Activated T-cell treated with anti-CD3 and anti-CD28 coated beads, Interleukin-2, amount 50 U/mL, for 72 hours (primary cell): Measurements from ENCODE around the gene APCDD1. TPM values are rescaled to one million over a fixed set of nuclear protein-coding genes. Genes with fewer than 3 reads are reported as not detected.
A peak's percentile ranks its signal among the peaks of the same experiment; 100 is the strongest.
"Not testable (repeated sequence)": the region's sequence is repeated elsewhere in the genome, so short reads cannot be mapped to it uniquely, and the experiment has no call there.

ENCODE experiments used
- ATAC-seq, 2 donors: fragments of 150-1000 bp; cut with Tn5 transposase; replicated peaks in 1 of 2; 2 replicates each; pipeline ENCODE4 v1.10.0; 2021; ENCODE audit warnings: moderate library complexity in 2 of 2, mild to moderate bottlenecking in 1 of 2
- DNase-seq, 2 donors: peaks; one replicate each; pipeline ENCODE4 v3.0.0; 2021 to 2022; ENCODE audit warnings: mixed read lengths in 1 of 2
- H3K27ac Mint-ChIP-seq: one replicate; pipeline ENCODE4 v1.8.0; 2022; ENCODE audit warnings: mild to moderate bottlenecking, moderate library complexity, mixed read lengths
- H3K27me3 Mint-ChIP-seq: one replicate; pipeline ENCODE4 v1.8.0; 2022; ENCODE audit warnings: low read depth, mixed read lengths
- H3K36me3 Mint-ChIP-seq, 2 donors: one replicate each; pipeline ENCODE4 v1.8.0; 2022; ENCODE audit warnings: mixed read lengths in 2 of 2, mild to moderate bottlenecking in 1 of 2; ENCODE audit not compliant: insufficient read depth in 2 of 2
- H3K4me1 Mint-ChIP-seq: one replicate; pipeline ENCODE4 v1.8.0; 2022; ENCODE audit warnings: low read depth, mixed read lengths
- H3K4me3 Mint-ChIP-seq, 2 donors: one replicate each; pipeline ENCODE4 v1.8.0; 2022; ENCODE audit warnings: mild to moderate bottlenecking in 2 of 2, mixed read lengths in 2 of 2, moderate library complexity in 2 of 2
- H3K9me3 Mint-ChIP-seq, 2 donors: one replicate each; pipeline ENCODE4 v1.8.0; 2022; ENCODE audit warnings: mixed read lengths in 2 of 2
- total RNA-seq, 2 donors: library from RNA; stranded (reverse); gene quantifications; one replicate each; pipeline ENCODE4 v1.2.3, GENCODE V29; 2022

The APCDD1 gene
- total RNA-seq, 2 donors from 2014 or later = not detected

- Mint-ChIP-seq H3K4me3 (no peak overlapping the region), H3K9me3 (peaks cover 0 to 4% of the 10 kb centered on the region in 2 donors), H3K36me3 (no peaks in the 10 kb centered on the region), H3K4me1 (peaks cover 13% of the 10 kb centered on the region), H3K27me3 (peaks cover 4% of the 10 kb centered on the region), H3K27ac (no peak overlapping the region)
- ATAC-seq (no peak), DNase-seq (no peak)
These were observed 41.5 kb downstream of the APCDD1 start for GRCh38 chr18:10495936-10496335.

GRCh38 chr18:10497206-10497749 lies 42.8 kb downstream of the APCDD1 start:
- DNase-seq = no peak
- peaks cover 10% of the 10 kb centered on the region for H3K4me1 Mint-ChIP-seq
- no peak overlapping the region for H3K4me3 Mint-ChIP-seq

GRCh38 chr18:10499230-10499629 lies 44.8 kb downstream of the APCDD1 start:
- ATAC-seq (peak; percentile 94 to 97), DNase-seq (peak; percentile 8 to 40)
- Mint-ChIP-seq H3K9me3 (peaks cover 0 to 4% of the 10 kb centered on the region in 2 donors), H3K4me1 (peaks cover 10% of the 10 kb centered on the region), H3K4me3 (no peak overlapping the region), H3K27me3 (peaks cover 24% of the 10 kb centered on the region), H3K36me3 (no peaks in the 10 kb centered on the region), H3K27ac (no peak overlapping the region)

More at GRCh38 chr18:10497206-10497749, 42.8 kb downstream of the APCDD1 start:
- Mint-ChIP-seq H3K27ac (no peak overlapping the region), H3K36me3 (no peaks in the 10 kb centered on the region), H3K9me3 (peaks cover 0 to 4% of the 10 kb centered on the region in 2 donors), H3K27me3 (peaks cover 15% of the 10 kb centered on the region)
- no peak for ATAC-seq

- DNase-seq (no peak), ATAC-seq (peak; percentile 43 to 63)
- Mint-ChIP-seq H3K4me1 (peaks cover 10% of the 10 kb centered on the region), H3K36me3 (peaks cover 3% of the 10 kb centered on the region in 2 donors), H3K4me3 (no peak overlapping the region), H3K9me3 (peaks cover 3 to 5% of the 10 kb centered on the region in 2 donors), H3K27ac (peak overlapping the region; percentile 72), H3K27me3 (peaks cover 24% of the 10 kb centered on the region)
These were observed 45.6 kb downstream of the APCDD1 start for GRCh38 chr18:10500038-10500437.

- Mint-ChIP-seq H3K36me3 (peaks cover 13 to 14% of the 10 kb centered on the region in 2 donors), H3K4me1 (no peaks in the 10 kb centered on the region), H3K4me3 (no peak overlapping the region), H3K9me3 (peaks cover 11 to 12% of the 10 kb centered on the region in 2 donors), H3K27ac (no peak overlapping the region), H3K27me3 (peaks cover 24% of the 10 kb centered on the region)
- ATAC-seq = no peak
- DNase-seq = no peak
These were observed 50.3 kb downstream of the APCDD1 start for GRCh38 chr18:10504723-10505122.

- Mint-ChIP-seq H3K9me3 (peaks cover 8 to 11% of the 10 kb centered on the region in 2 donors), H3K36me3 (peaks cover 13 to 14% of the 10 kb centered on the region in 2 donors), H3K27me3 (peaks cover 21% of the 10 kb centered on the region)
- not testable (repeated sequence) for H3K4me1 Mint-ChIP-seq, ATAC-seq, H3K27ac Mint-ChIP-seq, H3K4me3 Mint-ChIP-seq, DNase-seq
These were observed 51.5 kb downstream of the APCDD1 start for GRCh38 chr18:10505892-10506291.

- ATAC-seq (no peak), DNase-seq (no peak)
- H3K27ac Mint-ChIP-seq = no peak overlapping the region
- H3K4me3 Mint-ChIP-seq = no peak overlapping the region
- peaks cover 8 to 11% of the 10 kb centered on the region in 2 donors for H3K9me3 Mint-ChIP-seq
- no peaks in the 10 kb centered on the region for H3K4me1 Mint-ChIP-seq
- H3K36me3 Mint-ChIP-seq = peaks cover 13 to 14% of the 10 kb centered on the region in 2 donors
- peaks cover 8% of the 10 kb centered on the region for H3K27me3 Mint-ChIP-seq
These were observed 54.2 kb downstream of the APCDD1 start for GRCh38 chr18:10508591-10508990.

- ATAC-seq (no peak), DNase-seq (no peak)
- Mint-ChIP-seq H3K9me3 (peaks cover 7% of the 10 kb centered on the region in 2 donors), H3K27ac (no peak overlapping the region), H3K36me3 (peaks cover 8 to 10% of the 10 kb centered on the region in 2 donors), H3K4me3 (no peak overlapping the region), H3K4me1 (no peaks in the 10 kb centered on the region), H3K27me3 (peaks cover 15% of the 10 kb centered on the region)
These were observed 56.8 kb downstream of the APCDD1 start for GRCh38 chr18:10511236-10511635.

GRCh38 chr18:10514082-10514481 lies 59.6 kb downstream of the APCDD1 start:
- H3K27me3 Mint-ChIP-seq = peaks cover 39% of the 10 kb centered on the region
- no peak overlapping the region for H3K4me3 Mint-ChIP-seq

GRCh38 chr18:10514601-10515000 lies 60.2 kb downstream of the APCDD1 start:
- Mint-ChIP-seq H3K4me1 (peaks cover 1% of the 10 kb centered on the region), H3K4me3 (no peak overlapping the region), H3K27me3 (peaks cover 45% of the 10 kb centered on the region), H3K36me3 (no peaks in the 10 kb centered on the region), H3K27ac (no peak overlapping the region), H3K9me3 (no peaks in the 10 kb centered on the region)
- no peak for DNase-seq
- ATAC-seq = no peak

More at GRCh38 chr18:10514082-10514481, 59.6 kb downstream of the APCDD1 start:
- no peaks in the 10 kb centered on the region for H3K9me3 Mint-ChIP-seq
- ATAC-seq (no peak), DNase-seq (no peak)
- H3K36me3 Mint-ChIP-seq = no peaks in the 10 kb centered on the region
- no peak overlapping the region for H3K27ac Mint-ChIP-seq
- H3K4me1 Mint-ChIP-seq = no peaks in the 10 kb centered on the region

GRCh38 chr18:10515456-10515855 lies 61.0 kb downstream of the APCDD1 start:
- ATAC-seq (no peak), DNase-seq (no peak)
- H3K4me3 Mint-ChIP-seq = no peak overlapping the region
- H3K36me3 Mint-ChIP-seq = no peaks in the 10 kb centered on the region
- H3K27me3 Mint-ChIP-seq = peaks cover 47% of the 10 kb centered on the region
- H3K27ac Mint-ChIP-seq = no peak overlapping the region
- H3K4me1 Mint-ChIP-seq = peaks cover 7% of the 10 kb centered on the region
- no peaks in the 10 kb centered on the region for H3K9me3 Mint-ChIP-seq

GRCh38 chr18:10516078-10516477 lies 61.6 kb downstream of the APCDD1 start:
- peaks cover 7% of the 10 kb centered on the region for H3K4me1 Mint-ChIP-seq
- no peak overlapping the region for H3K4me3 Mint-ChIP-seq
- no peaks in the 10 kb centered on the region for H3K36me3 Mint-ChIP-seq
- no peak for DNase-seq
- no peak overlapping the region for H3K27ac Mint-ChIP-seq
- H3K27me3 Mint-ChIP-seq = peaks cover 47% of the 10 kb centered on the region
- ATAC-seq = no peak
- H3K9me3 Mint-ChIP-seq = no peaks in the 10 kb centered on the region

GRCh38 chr18:10518595-10519255 lies 64.3 kb downstream of the APCDD1 start:
- DNase-seq (no peak), ATAC-seq (no peak)
- Mint-ChIP-seq H3K4me3 (no peak overlapping the region), H3K27me3 (peaks cover 40% of the 10 kb centered on the region), H3K9me3 (no peaks in the 10 kb centered on the region), H3K27ac (no peak overlapping the region), H3K36me3 (no peaks in the 10 kb centered on the region), H3K4me1 (peaks cover 7% of the 10 kb centered on the region)
